K562 (cell line): ENCODE measurements around the gene SCAMP3. TPM values are rescaled to one million over a fixed set of nuclear protein-coding genes. Genes with fewer than 3 reads are reported as not detected.

Experiments used
- BCL6 ChIP-seq: fragments of 250-450 bp; sonication (Bioruptor Pico); IDR thresholded peaks from 2 replicates; pipeline ENCODE4 v1.4.0; 2020
- BRCA1 ChIP-seq, 2 experiments: fragments of 450-650 bp in 1 of 2; sonication (generic) in 1 of 2; formaldehyde crosslinking in 1 of 2; IDR thresholded peaks; 2 replicates each; pipeline versions ENCODE4 v1.5.0 to v1.6.1; 2017 to 2020; ENCODE audit warnings: mild to moderate bottlenecking in 1 of 2, missing genetic modification reagents in 1 of 2
- CHCHD3 ChIP-seq: fragments of 250-450 bp; sonication (Bioruptor Pico); IDR thresholded peaks from 2 replicates; pipeline ENCODE4 v2.1.2; 2022; ENCODE audit warnings: mild to moderate bottlenecking
- GATAD2A ChIP-seq: fragments of 450-650 bp; IDR thresholded peaks from 2 replicates; pipeline ENCODE4 v1.6.1; 2017
- HDAC1 ChIP-seq, 2 experiments: fragments of 450-650 bp; IDR thresholded peaks; 2 replicates each; pipeline ENCODE4 v1.6.1; 2016 to 2017; ENCODE audit warnings: inconsistent platforms in 1 of 2, mild to moderate bottlenecking in 1 of 2, moderate library complexity in 1 of 2
- HMG20B ChIP-seq: fragments of 250-450 bp; sonication (Bioruptor Pico); IDR thresholded peaks from 2 replicates; pipeline ENCODE4 v1.5.0; 2021; ENCODE audit warnings: mild to moderate bottlenecking
- KLF16 ChIP-seq: IDR thresholded peaks from 2 replicates; pipeline ENCODE4 v1.6.1; 2016; ENCODE audit warnings: antibody characterized with exemption
- MCM7 ChIP-seq, 2 experiments: fragments of 450-650 bp; IDR thresholded peaks; 2 replicates each; pipeline ENCODE4 v1.6.1; 2016 to 2018
- POLR2B ChIP-seq: fragments of 450-650 bp; IDR thresholded peaks from 2 replicates; pipeline ENCODE4 v1.6.1; 2018; ENCODE audit warnings: low read depth; ENCODE audit not compliant: partially characterized antibody
- PRPF4 ChIP-seq: fragments of 200-400 bp; formaldehyde crosslinking; IDR thresholded peaks from one replicate; pipeline ENCODE4 v1.6.1; 2017; ENCODE audit warnings: low read length, low read depth, mild to moderate bottlenecking; ENCODE audit not compliant: insufficient read depth, poor library complexity, severe bottlenecking
- PTBP1 ChIP-seq: fragments of 200-400 bp; formaldehyde crosslinking; IDR thresholded peaks from 2 replicates; pipeline ENCODE4 v1.6.1; 2017; ENCODE audit warnings: low read depth, low read length
- RBM25 ChIP-seq: fragments of 200-400 bp; formaldehyde crosslinking; IDR thresholded peaks from 2 replicates; pipeline ENCODE4 v1.6.1; 2018; ENCODE audit warnings: low read length, low read depth, moderate library complexity; ENCODE audit not compliant: severe bottlenecking
- SAFB ChIP-seq: fragments of 200-400 bp; formaldehyde crosslinking; IDR thresholded peaks from 2 replicates; pipeline ENCODE4 v1.6.1; 2017; ENCODE audit warnings: low read depth, low read length, borderline replicate concordance
- SIRT6 ChIP-seq: IDR thresholded peaks from one replicate; pipeline ENCODE4 v1.6.1; 2012; ENCODE audit warnings: low read depth, mild to moderate bottlenecking, control low read depth, inconsistent platforms, low read length, moderate library complexity
- WHSC1 ChIP-seq: IDR thresholded peaks from one replicate; pipeline ENCODE4 v1.6.1; 2012; ENCODE audit warnings: low read length, control low read depth, inconsistent platforms
- YY1 ChIP-seq, 3 experiments: IDR thresholded peaks; 2 replicates each; pipeline ENCODE4 v1.6.1; 2011; ENCODE audit warnings: low read length in 2 of 3, mild to moderate bottlenecking in 2 of 3, moderate library complexity in 2 of 3, borderline replicate concordance in 1 of 3, control low read depth in 1 of 3, low read depth in 1 of 3; ENCODE audit not compliant: insufficient read depth in 3 of 3, insufficient replicate concordance in 2 of 3, control insufficient read depth in 1 of 3, insufficient read length in 1 of 3; ENCODE audit errors: extremely low read depth in 1 of 3
- ZBTB12 ChIP-seq: fragments of 250-450 bp; sonication (Bioruptor Pico); IDR thresholded peaks from 2 replicates; pipeline ENCODE4 v1.4.0; 2020
- ZNF133 ChIP-seq: fragments of 250-450 bp; sonication (Bioruptor Pico); IDR thresholded peaks from 2 replicates; pipeline ENCODE4 v1.4.0; 2020; ENCODE audit warnings: mild to moderate bottlenecking
- ZNF76 ChIP-seq: fragments of 250-450 bp; sonication (Bioruptor Pico); IDR thresholded peaks from 2 replicates; pipeline ENCODE4 v1.4.0; 2020; ENCODE audit warnings: mild to moderate bottlenecking, moderate library complexity, borderline replicate concordance
- polyA plus RNA-seq, 8 experiments: library from polyadenylated mRNA; depleted of rRNA in 4 of 8; stranded (reverse) in 5 of 8; unstranded in 3 of 8; fragments of >200 nt; fragmentation: Nextera tagmentation in 2 of 8; fragmentation: Illumina TruSeq in 1 of 8; extraction: Ambion mirVana in 2 of 8; extraction: Trizol in 1 of 8; gene quantifications; 2 replicates each; pipeline versions ENCODE4 v1.2.1 to v1.2.3, GENCODE V29; 2011 to 2014; ENCODE audit warnings: inconsistent platforms in 1 of 8, missing spikeins in 1 of 8
- total RNA-seq, 7 experiments: library from RNA; depleted of rRNA in 6 of 7; stranded (reverse); fragments of >200 nt in 6 of 7; fragmentation: Illumina TruSeq in 2 of 7; extraction: Trizol in 2 of 7; gene quantifications; 2 replicates each; pipeline versions ENCODE4 v1.2.1 to v1.2.3, GENCODE V29; 2011 to 2021; ENCODE audit warnings: low replicate concordance in 1 of 7
- TF ChIP-seq, protein P1 (sequence below): fragments of 250-450 bp; sonication (Bioruptor Pico); IDR thresholded peaks from 2 replicates; pipeline ENCODE4 v1.4.0; 2020; ENCODE audit warnings: borderline replicate concordance
- TF ChIP-seq, protein P2 (sequence below): sonication (generic); formaldehyde crosslinking; IDR thresholded peaks from 2 replicates; pipeline ENCODE4 v1.8.0; 2022; ENCODE audit warnings: mild to moderate bottlenecking, missing genetic modification reagents
- TF ChIP-seq, protein P3 (sequence below): fragments of 200-800 bp; sonication (Bioruptor generic); IDR thresholded peaks from 2 replicates; pipeline ENCODE4 v1.6.1; 2017; ENCODE audit warnings: missing genetic modification characterization, missing compliant biosample characterization

The SCAMP3 gene
- total and polyA plus RNA-seq, 9 of the 15 experiments (the other 6 are each of a cell fraction or from before 2014, with no cell fraction given) = 14.2 to 131 (median 86.1) TPM

- TF ChIP-seq SAFB (peak; percentile 86; the same call in 1 of the 2 replicates), ZNF133 (no peak), BRCA1 (IDR thresholded peaks at IDR 0.05) (no peak), BRCA1 (CRISPR knock-in tag; IDR thresholded peaks at IDR 0.05) (no peak), WHSC1 (no peak), POLR2B (peak; percentile 84), PRPF4 (no peak), MCM7 (IDR thresholded peaks at IDR 0.05) (no peak), SIRT6 (no peak), PTBP1 (no peak), ZBTB12 (peak; percentile 91), RBM25 (peak; percentile 87), YY1 (IDR thresholded peaks at IDR 0.05; ENCODE audit: borderline replicate concordance in 1 of 3, control insufficient read depth in 1 of 3, extremely low read depth in 1 of 3, insufficient read depth in 3 of 3, insufficient read length in 1 of 3, insufficient replicate concordance in 2 of 3, low read depth in 1 of 3, low read length in 2 of 3) (peak; percentile 38 to 77 (median 74)), GATAD2A (no peak; the same call in 1 of the 2 replicates), HMG20B (no peak), BCL6 (CRISPR knock-in tag) (no peak), CHCHD3 (CRISPR knock-in tag) (no peak), ZNF76 (no peak), HDAC1 (IDR thresholded peaks at IDR 0.05) (no peak), KLF16 (no peak)
- TF ChIP-seq, protein P1, sequence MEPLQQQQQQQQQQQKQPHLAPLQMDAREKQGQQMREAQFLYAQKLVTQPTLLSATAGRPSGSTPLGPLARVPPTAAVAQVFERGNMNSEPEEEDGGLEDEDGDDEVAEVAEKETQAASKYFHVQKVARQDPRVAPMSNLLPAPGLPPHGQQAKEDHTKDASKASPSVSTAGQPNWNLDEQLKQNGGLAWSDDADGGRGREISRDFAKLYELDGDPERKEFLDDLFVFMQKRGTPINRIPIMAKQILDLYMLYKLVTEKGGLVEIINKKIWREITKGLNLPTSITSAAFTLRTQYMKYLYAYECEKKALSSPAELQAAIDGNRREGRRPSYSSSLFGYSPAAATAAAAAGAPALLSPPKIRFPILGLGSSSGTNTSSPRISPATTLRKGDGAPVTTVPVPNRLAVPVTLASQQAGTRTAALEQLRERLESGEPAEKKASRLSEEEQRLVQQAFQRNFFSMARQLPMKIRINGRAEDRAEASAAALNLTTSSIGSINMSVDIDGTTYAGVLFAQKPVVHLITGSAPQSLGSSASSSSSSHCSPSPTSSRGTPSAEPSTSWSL (CRISPR knock-in tag) = no peak
- TF ChIP-seq, protein P2, sequence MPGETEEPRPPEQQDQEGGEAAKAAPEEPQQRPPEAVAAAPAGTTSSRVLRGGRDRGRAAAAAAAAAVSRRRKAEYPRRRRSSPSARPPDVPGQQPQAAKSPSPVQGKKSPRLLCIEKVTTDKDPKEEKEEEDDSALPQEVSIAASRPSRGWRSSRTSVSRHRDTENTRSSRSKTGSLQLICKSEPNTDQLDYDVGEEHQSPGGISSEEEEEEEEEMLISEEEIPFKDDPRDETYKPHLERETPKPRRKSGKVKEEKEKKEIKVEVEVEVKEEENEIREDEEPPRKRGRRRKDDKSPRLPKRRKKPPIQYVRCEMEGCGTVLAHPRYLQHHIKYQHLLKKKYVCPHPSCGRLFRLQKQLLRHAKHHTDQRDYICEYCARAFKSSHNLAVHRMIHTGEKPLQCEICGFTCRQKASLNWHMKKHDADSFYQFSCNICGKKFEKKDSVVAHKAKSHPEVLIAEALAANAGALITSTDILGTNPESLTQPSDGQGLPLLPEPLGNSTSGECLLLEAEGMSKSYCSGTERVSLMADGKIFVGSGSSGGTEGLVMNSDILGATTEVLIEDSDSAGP (CRISPR knock-in tag) = no peak
- TF ChIP-seq, protein P3, sequence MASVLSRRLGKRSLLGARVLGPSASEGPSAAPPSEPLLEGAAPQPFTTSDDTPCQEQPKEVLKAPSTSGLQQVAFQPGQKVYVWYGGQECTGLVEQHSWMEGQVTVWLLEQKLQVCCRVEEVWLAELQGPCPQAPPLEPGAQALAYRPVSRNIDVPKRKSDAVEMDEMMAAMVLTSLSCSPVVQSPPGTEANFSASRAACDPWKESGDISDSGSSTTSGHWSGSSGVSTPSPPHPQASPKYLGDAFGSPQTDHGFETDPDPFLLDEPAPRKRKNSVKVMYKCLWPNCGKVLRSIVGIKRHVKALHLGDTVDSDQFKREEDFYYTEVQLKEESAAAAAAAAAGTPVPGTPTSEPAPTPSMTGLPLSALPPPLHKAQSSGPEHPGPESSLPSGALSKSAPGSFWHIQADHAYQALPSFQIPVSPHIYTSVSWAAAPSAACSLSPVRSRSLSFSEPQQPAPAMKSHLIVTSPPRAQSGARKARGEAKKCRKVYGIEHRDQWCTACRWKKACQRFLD (CRISPR knock-in tag) = peak; percentile 25; the same call in 1 of the 2 replicates
Measured at GRCh38 chr1:155308493-155309422, 46.6 kb upstream of the SCAMP3 start, which contains the start of gene FDPS (continued).
